HT-29 (cell line): ENCODE results near the gene CAMSAP1. TPM values are rescaled to one million over a fixed set of nuclear protein-coding genes. Genes with fewer than 3 reads are reported as not detected.

Experiments
- DNase-seq: peaks from one replicate; pipeline ENCODE4 v3.0.0-alpha.2; 2015; ENCODE audit warnings: low spot score
- total RNA-seq: library from RNA; depleted of rRNA; stranded (reverse); fragments of >200 nt; shearing (Covaris generic); gene quantifications from 2 replicates; pipeline ENCODE4 v1.2.3, GENCODE V29; 2014

Gene CAMSAP1
- total RNA-seq, 1 experiment from 2014 or later = 28.5 TPM

DNA sequence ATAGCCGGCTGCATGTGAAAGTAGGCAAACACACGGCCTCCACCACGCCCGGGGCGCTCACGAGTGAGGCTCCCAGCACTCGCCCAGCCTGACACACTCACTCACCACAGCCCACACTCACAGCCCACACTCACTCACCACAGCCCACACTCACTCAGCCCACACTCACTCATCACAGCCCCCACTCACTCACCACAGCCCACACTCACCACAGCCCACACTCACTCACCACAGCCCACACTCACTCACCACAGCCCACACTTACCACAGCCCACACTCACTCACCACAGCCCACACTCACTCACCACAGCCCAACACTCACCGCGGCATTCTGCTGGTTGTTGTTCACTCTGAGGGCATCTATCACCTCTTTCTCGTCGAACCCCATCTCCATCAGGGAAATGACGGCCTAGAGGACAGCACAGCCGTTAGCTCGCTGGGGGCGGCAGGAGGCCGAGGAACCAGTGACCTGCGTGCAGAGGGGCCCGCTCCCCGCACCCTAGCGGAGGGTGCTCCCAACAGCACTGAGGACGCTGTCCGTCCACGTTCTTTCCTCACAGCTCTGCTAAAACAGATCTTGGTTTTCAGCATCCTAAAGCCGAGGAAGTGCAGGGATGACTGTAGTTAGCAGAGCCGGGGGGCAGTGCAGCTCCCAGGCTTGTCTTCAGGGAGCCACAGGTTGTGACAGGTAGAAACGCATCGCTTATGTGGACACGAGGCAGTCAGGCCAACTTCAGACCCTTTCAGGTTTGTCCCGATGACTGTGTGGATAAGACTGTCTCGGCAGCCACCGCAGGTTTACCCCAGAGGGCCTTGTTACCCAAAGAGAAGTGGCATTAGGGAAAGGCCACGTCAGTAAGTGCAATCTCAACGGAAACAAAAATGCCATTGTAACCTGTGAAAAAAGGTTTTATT is 32.3 kb upstream of the CAMSAP1 start:
- DNase-seq = no peak

DNA sequence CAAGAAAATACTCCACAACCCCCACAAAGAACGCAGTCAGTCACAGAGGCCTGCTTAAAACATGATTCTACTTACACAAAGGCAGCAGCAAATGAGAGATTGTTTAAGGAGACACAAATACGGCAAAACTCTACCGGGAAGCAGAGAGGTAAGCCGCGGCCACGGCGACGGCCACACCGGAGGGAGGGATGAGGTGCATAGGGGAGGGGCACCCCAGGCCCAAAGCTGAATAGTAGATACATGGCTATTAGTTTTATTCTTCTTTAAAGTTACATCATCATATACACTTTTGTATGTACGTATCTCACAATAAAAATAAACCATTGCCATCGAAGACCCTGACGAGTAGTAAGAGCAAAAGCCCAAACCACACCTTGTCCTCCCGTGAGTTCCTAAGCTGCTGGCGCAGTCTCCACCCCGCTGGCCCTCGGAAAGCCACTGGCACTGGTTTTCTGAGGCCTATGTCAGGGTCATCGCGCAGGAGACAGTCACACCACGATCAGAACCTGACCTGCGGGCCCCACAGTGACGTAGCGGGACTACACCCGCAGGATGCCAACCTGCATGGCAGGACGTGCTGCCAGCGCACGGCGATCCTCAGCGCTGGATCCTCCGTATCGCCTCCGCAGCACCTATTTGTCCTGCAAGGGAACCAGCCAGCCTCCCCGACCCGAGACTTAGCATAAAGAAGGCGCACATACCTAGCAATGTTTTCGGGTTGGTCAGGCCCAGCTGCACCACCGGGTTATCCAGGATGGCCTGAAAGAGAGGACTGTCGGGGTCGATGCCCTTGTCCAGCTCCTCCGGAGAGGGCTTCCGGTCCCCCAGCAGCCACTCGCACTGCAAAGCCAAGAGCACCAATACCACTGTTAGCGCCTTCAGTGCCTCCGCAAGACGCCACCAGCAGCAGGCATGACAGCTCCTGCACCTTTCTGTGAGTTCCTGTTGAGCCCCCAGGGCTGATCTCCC is 30.5 kb upstream of the CAMSAP1 start:
- DNase-seq = no peak

DNA sequence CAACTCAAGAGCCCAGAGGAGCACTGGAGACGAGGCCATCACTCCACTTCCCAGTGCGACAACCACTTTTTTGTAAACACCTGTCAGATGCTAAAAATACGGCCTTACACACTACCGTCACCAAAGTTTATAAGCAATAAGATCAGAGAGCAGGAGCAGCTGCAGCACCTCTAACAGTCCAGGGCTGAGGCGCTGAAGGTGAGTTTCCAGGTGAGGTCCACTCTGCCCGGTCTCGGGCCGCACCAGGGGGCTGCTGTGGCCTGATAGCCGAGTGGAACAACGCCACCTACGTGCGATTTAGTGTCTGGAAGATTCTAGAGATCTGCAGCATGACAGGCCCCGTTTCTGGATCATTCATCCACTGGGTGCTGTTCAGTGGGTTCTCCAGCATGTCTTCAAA is 25.8 kb upstream of the CAMSAP1 start:
- no peak for DNase-seq

DNA sequence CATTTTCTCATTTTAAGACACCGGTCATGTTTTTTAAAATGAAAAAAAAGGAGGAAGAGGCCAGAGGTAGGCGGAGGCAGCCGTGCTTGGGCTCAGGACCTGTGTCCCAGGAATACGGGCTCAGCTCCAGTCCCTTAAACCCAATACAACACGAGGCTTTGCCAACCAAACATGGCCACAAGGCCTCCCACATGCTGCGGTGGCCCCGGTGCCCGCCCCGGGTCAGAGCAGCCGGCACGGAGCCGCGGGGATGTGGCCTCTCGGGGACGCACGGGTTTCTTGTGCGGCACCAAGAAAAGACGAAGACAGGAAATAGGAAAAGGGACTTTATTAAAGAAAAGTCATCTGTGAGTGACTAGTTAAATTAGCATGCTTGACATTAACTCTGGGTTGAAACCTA is 25.3 kb upstream of the CAMSAP1 start:
- no peak for DNase-seq

DNA sequence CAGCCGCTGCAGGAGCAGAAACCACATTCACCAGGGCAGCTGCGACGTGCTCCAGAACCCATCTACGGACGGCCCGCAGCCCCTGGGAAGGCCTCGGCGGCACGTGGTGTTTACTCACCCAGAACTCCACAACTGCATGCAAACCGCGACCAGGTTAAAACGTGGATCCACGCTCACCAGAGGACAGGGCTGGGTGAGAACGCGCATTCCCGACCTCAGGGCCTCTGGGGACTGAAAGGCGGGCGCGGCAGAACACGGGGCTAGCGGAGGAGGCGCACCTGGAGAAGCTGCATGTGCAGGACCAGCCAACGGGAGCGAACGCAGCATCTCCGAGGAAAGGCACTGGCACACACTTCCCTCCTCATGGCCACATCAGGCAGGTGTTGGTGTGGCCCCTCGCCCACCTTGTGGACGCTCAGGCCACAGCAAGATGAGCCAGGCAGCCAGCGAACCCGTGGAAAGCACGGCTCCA is 24.0 kb upstream of the CAMSAP1 start:
- no peak for DNase-seq

DNA sequence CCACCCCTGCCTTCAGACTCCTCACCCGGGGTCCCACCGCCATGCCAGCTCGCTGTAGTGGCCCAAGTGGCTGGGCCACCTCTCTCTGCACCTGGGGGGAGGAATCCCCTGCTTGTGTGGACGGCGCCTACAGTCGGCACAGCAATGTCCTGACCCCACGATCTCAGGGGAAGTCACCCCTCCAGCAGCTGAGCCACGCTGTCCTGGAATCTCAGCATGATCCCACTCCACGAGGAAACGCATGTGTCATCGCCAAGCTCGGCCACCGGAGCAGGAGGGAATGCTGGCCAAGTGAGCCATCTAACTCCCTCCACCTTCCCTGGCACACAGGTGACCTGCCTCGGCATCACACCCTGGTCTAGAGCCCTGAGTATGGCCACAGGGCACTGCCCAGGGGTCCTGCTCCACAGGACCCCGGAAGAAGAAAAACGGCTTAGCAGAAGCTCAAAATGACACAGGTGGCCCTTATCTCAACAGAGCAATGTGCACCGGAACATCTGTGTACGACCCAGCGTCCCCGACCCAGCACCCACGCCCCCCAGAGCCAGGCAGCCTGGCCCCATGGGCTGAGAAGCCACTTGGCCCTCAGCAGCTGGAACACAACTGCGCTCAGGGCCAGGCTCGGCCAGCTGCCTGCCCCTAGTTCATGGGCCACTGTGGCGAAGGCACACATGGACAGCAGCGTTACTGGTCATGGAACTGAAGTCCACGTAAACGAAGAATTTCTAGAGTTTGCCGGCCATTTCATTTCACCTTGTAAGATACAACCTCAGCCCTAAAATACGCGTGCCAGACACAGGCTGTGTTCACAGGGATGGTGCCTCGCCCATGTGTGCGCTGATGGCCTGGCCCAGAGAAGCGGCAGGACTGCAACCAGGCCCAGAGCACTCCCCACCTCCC is 23.4 kb upstream of the CAMSAP1 start:
- no peak for DNase-seq

DNA sequence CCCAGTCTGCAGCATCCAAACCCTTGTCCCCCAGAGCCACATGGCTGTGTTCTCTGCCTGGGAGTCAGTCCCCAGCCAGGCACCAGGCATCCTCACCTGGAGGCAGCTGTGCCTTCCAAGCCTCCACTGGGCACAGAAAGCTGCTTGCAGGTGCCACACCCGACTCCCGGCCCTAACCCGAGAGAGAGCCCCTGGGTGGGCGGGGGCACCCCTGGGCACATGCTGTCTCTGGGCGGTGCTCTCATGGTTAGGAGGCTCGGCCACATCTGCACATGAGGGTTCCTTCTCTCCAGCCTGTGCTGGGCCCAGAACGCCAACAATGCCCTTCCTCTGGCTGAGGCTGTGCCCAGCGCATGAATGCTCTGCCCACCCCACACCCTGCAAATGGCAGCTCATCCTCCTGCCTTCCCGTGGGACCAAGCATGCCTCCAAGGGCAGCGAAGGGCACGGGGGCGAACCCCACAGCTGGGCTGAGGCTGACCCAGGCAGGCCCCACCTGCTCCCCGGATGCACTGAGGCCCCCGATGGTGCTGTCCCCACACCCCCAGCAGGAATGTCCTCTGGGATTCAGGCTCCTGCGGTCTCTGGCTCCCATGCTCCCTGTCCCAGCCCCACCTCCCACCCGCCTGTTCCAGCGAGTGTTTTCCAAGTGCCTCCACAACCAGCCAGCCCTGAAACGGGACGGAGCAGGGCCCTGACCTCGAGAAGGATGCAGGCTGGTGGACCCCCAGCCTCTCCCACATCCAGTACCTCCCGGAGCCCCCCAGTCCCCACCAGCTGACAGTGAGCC is 22.5 kb upstream of the CAMSAP1 start:
- no peak for DNase-seq

DNA sequence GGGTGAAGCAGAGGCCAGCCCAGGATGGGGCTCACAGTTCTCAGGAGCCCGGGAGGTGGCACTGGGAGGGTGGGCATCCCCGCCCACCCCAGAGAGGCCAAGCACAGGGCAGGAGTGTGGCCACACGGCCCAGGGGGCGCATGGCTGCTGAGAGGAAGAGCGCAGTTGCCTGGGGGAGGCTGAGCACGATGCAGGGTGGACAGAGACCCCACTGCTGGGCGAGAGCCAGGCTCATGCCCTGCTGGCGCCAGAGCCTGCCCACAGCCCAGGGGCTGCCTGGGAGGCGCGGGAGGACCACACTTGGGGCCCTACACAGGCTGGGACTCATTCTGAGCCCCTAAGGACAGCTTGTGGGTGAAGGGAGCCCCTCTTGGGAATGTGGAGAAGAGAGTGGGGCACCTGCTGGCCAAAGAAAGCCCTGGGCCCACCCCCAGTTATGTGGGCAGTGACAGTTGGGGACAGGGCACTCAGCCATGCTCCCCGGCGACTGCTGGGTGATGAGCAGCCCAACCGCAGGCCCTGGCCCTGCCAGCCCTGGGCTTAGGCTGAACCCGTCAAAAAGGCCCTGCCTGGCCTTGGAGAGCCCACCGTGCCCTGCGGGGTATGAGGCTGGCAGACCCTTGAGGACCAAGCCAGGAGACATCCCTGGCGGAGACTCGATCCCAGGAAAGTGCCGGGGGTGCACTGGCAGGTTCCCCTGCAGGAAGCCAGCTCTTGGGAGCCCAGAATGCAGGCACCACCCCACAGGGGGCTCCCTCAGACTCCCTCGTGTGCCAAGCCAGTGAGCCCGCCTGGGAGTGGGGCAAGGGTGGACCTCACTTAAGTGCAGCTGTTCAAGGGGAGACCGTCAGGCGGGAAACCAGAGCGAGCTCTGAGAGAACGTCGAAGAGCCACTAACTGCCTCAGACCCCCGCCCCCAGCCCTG is 21.6 kb upstream of the CAMSAP1 start:
- no peak for DNase-seq

DNA sequence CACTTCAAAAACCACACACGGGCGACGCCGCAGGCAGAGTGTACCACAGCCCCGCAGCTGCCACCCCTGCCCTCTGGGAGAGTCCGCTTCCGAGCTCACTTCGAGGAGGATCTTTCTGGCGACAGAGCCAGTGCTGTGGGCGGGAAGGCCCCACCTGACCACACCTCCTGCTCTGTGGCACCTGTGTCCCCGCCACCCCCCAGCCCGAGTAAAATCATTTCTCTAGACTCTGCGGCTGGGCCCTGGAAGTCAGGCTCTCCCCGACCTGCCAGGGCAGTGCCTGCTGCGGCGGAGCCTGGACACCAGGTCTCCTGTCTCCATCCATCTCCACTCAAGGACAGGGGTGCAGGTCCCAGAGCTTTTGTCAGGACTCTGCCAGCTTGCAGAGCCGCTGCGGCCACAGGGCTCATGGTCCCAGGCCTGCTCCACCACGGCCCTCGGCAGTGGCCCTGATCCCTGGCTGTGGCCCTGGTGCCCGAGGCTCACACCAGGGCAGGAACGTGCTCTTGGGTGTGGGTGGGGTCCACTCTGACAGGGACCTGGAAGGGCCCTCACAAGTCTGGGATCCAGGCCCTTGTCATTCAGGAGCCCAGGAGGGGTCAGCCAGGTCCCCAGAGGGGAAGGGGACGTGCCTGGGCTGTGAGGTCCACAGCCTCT is 20.9 kb upstream of the CAMSAP1 start:
- no peak for DNase-seq

DNA sequence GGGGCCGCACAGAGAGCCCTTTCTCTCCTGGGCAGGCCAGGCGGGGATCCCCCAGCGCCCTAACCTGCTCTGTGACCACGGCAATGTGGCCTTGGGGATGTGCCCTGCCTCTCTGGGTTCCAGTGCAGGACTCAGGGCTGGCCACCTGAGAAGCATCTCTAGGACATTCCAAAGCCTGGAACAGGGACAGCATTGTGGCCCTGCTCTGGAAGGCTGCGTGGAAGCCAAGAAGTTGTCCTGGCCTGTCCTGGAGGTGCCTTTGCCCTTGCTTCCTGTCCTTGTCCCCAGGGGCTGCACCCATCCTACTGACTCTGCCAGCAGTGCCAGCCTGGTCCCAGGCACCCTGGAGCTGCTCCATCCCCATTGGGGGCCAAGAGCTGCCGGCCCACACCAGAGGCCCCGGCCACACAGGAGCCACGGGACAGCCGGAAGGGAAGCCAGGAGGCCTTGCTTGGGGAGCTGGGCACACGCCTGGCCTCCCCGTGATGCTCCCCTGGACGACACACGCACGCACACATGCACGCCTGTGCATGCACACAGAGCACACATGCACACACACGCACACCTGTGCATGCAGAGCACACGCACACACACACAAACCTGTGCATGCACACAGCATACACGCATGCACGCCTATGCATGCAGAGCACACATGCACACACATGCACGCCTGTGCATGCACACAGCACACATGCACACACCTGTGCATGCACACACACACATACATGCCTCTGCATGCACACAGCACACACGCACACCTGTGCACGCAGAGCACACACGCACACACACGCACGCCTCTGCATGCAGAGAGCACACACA is 20.1 kb upstream of the CAMSAP1 start:
- DNase-seq = no peak

DNA sequence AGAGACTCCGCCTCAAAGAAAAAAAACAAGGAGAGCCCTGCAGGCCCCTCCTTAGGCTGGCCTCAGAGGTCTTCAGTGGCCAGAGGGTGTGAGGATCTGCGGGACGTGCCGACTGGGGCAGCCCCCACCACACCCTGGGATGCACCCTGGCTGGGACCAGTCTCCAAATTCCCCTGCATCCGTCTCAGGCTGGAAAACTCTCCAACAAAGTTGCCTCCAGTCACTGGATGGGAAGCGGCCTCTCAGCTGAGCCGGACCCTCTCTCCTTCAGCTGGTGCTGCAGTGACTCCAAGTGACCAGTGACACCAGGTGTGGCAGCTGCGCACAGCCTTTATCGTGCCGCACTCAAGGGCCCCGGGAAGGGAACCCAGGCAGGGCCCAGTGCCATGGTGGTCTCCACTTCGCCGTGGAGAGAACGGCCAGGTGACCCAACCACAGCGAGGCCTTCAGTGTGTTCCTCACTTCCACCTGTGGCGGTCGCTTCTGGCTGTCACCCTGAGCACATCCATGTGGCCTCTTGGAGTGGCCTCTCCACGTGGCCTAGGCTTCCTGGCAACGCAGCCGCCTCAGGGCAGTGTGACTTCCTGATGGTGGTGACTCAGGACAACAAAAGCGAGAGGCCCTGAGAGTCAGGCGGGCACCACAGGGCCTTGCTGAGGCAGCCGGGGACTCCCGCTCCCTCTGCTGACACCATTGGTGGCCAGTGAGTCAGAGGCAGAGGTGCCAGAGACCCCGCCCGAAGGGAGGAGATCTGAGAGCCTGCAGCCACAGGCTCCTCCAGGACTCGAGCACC is 19.3 kb upstream of the CAMSAP1 start:
- peak; percentile 65 for DNase-seq

DNA sequence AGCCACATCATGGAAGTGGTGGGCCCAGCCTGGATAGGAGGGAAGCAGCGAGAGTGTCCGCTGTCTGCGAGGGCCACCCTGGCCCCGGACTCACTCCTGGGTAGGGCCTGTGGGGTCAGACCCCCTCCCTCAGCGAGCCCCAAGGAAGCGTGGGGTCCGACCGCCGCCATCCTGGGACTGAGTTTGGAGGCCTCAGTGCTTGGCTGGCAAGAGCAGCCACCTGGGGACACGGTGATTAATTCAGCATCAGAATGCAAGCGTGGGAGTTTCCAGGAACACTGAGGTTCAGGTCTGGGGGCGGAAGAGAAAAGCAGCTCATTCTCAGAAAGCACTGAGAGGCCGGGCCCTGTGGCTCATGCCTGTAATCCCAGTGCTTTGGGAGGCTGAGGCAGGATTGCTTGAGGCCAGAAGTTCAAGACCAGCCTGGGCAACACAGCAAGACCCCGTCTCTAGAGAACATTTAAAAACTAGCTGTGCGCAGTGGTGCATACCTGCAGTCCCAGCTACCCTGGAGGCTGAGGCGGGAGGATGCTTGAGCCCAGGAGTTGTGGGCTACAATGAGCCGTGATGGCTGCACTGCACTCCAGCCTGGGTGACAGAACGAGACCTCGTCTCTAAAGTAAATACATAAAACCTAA is 18.3 kb upstream of the CAMSAP1 start:
- DNase-seq = no peak

DNA sequence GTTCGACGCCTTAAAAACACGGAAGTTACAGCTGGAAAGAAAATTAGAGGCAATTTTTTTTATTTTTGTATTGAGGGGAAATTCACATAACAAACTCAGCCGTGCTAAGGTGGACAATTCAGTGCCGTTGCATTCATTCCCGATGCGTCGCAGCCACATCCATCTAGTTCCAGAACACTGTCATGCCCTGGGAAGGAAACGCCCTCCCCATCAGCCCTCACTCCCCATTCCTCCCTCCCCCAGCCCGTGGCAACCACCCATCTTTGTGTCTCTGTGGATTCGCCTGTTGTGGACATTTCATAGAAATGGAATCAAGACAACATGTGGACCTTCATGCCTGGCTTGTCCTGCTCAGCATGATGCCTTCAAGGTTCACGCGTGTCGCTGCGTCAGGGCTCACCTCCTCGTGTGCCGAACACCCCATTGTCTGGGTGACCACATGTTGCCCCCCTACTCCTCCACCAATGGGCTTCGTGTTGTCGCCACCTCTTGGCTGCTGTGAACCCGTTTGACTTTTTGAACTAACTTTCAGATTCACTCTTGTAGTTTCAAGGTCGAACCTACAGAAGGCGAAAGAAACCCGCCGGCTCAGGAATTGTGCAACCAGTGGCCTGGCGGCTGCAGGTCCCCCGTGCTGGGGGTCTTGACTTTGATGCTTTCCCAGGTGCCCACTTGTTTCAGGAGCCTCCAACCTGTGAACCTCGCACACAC is 17.4 kb upstream of the CAMSAP1 start:
- DNase-seq = no peak

DNA sequence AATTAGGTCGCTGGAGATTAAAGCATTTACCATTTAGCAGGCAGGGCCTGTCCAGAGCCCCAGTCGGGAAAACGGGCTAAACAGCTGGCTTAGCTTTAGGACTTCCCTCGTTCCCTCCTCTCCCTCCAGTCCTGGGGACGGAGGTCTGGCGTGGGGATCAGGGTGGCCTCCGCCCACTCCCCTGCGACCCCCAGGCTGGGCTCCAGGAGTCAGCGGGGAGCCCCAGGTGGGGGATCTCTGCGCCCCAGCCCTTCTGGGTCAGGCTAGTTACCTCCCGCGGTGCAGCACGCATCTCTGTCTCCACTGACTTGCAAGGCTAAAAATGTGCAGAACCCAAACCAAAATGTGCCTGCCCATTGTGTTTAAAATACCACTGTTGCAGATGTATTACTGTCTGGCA is 16.2 kb upstream of the CAMSAP1 start:
- no peak for DNase-seq

DNA sequence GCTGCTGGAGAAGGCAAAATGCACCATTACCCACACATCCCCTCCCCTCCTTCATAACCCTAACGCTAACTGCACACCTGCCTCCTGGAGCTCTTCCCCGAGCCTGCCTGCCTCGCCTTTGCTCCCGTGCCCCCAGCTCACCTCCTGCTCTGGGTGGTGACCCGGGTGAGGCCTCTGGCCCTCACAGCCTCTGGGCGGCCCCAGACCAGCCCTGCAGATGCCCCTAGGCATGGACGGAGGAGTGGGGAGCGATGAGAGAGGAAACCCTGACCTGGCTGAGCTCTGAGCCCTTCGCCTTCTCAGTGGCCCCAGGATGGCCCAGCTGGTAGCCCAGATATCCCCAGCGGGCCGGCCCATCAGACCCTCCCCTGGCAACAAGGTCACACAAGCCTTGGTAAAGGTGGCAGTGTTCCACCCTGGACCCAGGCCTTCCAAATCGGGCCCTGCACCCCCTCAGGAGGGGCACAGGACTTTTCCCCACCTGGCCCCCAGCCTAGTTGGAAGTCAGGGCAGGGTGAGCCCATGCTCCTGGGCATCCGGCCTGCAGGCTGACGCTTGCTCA is 14.5 kb upstream of the CAMSAP1 start:
- no peak for DNase-seq
